Mucosa of descending colon (tissue), 3 donors: Measurements from ENCODE around the gene OR4C16. TPM values are rescaled to one million over a fixed set of nuclear protein-coding genes. Genes with fewer than 3 reads are reported as not detected.

Source experiments
- ATAC-seq: fragments of 200-7000 bp; cut with Tn5 transposase; one replicate; pipeline ENCODE4 v1.9.1; 2020; ENCODE audit warnings: mild to moderate bottlenecking, moderate library complexity
- DNase-seq, 3 donors: peaks; one replicate each; pipeline ENCODE4 v3.0.0-alpha.2; 2020
- H3K36me3 ChIP-seq: fragments of 200-600 bp; one replicate; pipeline ENCODE4 v1.8.0; 2021; ENCODE audit warnings: low read depth, mild to moderate bottlenecking
- H3K4me1 ChIP-seq: fragments of 200-600 bp; one replicate; pipeline ENCODE4 v1.8.0; 2021; ENCODE audit warnings: low read depth, mild to moderate bottlenecking
- H3K4me3 ChIP-seq: fragments of 200-600 bp; one replicate; pipeline ENCODE4 v1.8.0; 2021; ENCODE audit warnings: mild to moderate bottlenecking
- H3K9me3 ChIP-seq: fragments of 200-600 bp; one replicate; pipeline ENCODE4 v1.8.0; 2021; ENCODE audit warnings: mild to moderate bottlenecking
- intact Hi-C, 2 donors: fragments of 100-400 bp; cut with DNase I in 1 of 2; cut with micrococcal nuclease in 1 of 2; formaldehyde crosslinking; loops; one replicate each; pipeline versions ENCODE4 v1.11.0 to v1.11.1; 2022; cut with DNase I, micrococcal nuclease
- long read RNA-seq, 2 donors: library from polyadenylated mRNA; unstranded; transcript quantifications; one replicate each; pipeline ENCODE4 v2.0.0, GENCODE V29; 2019 to 2021
- total RNA-seq, 3 donors: library from RNA; stranded (reverse); fragmentation: NEBNext Ultra II Directional in 2 of 3; extraction: Animal tissue kit (Norgen Biotek cat#: 25700) in 2 of 3; gene quantifications; one replicate each; pipeline versions ENCODE4 v1.2.1 to v1.2.4, GENCODE V29; 2021 to 2023
- TF ChIP-seq, protein P1 (sequence below): fragments of 200-600 bp; IDR thresholded peaks from one replicate; pipeline ENCODE4 v1.8.0; 2022; ENCODE audit warnings: antibody characterized with exemption, mild to moderate bottlenecking
- donor health status: DM: no; HTN: no; CAD: no; lungs with moderate emphysema.
- donor health status: DM: no; HTN: no; CAD: no.
- donor health status: DM: no; HTN: yes; CAD: no.

The OR4C16 gene
- total RNA-seq = not detected
- long read RNA-seq, donor 1 = 0 reads
- long read RNA-seq, donor 2 = 0 reads

DNA sequence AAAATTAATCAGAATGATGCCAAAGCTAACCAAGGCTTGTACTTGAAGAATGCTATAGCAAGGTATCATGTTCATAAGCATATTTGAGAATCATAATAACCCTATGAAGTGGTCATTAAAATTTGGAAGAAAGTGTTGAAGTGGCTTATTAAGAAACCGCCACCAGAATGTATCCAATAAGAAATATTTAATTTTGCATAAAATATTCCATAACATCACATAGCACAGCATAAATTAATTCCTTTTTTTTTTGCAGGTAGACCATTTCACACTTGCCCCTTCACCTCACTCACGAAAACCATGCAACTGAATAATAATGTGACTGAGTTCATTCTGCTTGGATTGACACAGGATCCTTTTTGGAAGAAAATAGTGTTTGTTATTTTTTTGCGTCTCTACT is at the start of gene OR4C16:
TSS of gene OR4C16 (plus strand) at position 301 of the 400 bp plus-strand sequence. CDS start at position 301, 0 bp downstream.
- no peaks in the 10 kb centered on the region for H3K4me1 ChIP-seq
- no peaks in the 10 kb centered on the region for H3K36me3 ChIP-seq
- peaks cover 49% of the 10 kb centered on the region for H3K9me3 ChIP-seq
- TF ChIP-seq, protein P1, sequence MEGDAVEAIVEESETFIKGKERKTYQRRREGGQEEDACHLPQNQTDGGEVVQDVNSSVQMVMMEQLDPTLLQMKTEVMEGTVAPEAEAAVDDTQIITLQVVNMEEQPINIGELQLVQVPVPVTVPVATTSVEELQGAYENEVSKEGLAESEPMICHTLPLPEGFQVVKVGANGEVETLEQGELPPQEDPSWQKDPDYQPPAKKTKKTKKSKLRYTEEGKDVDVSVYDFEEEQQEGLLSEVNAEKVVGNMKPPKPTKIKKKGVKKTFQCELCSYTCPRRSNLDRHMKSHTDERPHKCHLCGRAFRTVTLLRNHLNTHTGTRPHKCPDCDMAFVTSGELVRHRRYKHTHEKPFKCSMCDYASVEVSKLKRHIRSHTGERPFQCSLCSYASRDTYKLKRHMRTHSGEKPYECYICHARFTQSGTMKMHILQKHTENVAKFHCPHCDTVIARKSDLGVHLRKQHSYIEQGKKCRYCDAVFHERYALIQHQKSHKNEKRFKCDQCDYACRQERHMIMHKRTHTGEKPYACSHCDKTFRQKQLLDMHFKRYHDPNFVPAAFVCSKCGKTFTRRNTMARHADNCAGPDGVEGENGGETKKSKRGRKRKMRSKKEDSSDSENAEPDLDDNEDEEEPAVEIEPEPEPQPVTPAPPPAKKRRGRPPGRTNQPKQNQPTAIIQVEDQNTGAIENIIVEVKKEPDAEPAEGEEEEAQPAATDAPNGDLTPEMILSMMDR = no peak
- no peak within 1 kb of the TSS for H3K4me3 ChIP-seq
- intact Hi-C loops = no loop called here
- ATAC-seq (no peak), DNase-seq (no peak)

- ATAC-seq (no peak), DNase-seq (no peak)
- no peak within 1 kb of the TSS for H3K4me3 ChIP-seq
- H3K9me3 ChIP-seq = peaks cover 62% of the 10 kb centered on the region
- TF ChIP-seq, protein P1 = no peak
- H3K4me1 ChIP-seq = no peaks in the 10 kb centered on the region
- intact Hi-C loops = no loop called here
- H3K36me3 ChIP-seq = no peaks in the 10 kb centered on the region
Observed at GRCh38 chr11:55554169-55554568, 17.8 kb upstream of the OR4C16 start, which contains the start of gene OR4C15. Gene OR4C15, plus strand, starts transcription at chr11:55554469. Its CDS starts 0 bp downstream, at chr11:55554469.

DNA sequence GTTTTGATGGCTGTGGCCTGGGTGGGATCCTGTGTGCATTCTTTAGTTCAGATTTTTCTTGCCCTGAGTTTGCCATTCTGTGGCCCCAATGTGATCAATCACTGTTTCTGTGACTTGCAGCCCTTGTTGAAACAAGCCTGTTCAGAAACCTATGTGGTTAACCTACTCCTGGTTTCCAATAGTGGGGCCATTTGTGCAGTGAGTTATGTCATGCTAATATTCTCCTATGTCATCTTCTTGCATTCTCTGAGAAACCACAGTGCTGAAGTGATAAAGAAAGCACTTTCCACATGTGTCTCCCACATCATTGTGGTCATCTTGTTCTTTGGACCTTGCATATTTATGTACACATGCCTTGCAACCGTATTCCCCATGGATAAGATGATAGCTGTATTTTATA is 620 bp downstream of the OR4C16 start:
- intact Hi-C loops = no loop called here
- TF ChIP-seq, protein P1 = no peak
- H3K36me3 ChIP-seq = no peaks in the 10 kb centered on the region
- H3K9me3 ChIP-seq = peaks cover 56% of the 10 kb centered on the region
- no peak overlapping the region for H3K4me3 ChIP-seq
- ATAC-seq = no peak
- H3K4me1 ChIP-seq = no peaks in the 10 kb centered on the region
- no peak for DNase-seq

DNA sequence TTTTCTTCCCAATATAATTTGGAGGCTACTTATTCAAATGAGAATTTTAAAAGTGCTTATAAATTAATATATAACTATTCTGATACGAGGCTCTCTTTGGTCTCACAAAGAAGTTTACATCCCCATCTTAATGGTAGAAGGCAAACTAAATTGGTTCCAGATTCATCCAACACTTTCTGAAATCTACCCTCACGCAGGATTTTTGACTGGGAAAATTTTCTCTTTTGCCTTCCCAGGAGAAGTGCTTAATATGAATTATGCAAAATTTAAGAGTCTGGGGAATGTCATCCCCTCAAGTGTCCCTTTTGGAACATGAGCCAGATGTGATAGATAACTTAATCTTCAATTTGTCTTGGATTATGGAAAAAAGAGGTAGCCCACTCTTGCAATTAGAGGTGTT is 35.6 kb downstream of the OR4C16 start, which contains the start of gene OR4C11:
TSS of gene OR4C11 (minus strand) at position 101 of the 400 bp plus-strand sequence. CDS start 3,272 bp downstream, outside the sequence.
- intact Hi-C loops = no loop called here
- no peak for DNase-seq
- Histone ChIP-seq H3K4me1 (no peaks in the 10 kb centered on the region), H3K4me3 (no peak within 1 kb of the TSS), H3K9me3 (peaks cover 45% of the 10 kb centered on the region), H3K36me3 (no peaks in the 10 kb centered on the region)
- TF ChIP-seq, protein P1 = no peak
- no peak for ATAC-seq

Other genes with a start within 250 kb of the OR4C16 start
- not detected for gene OR4A16, start 228.9 kb upstream of the OR4C16 start, total RNA-seq
- not detected for gene OR4A15, start 204.2 kb upstream of the OR4C16 start, total RNA-seq
- not detected for gene OR4C15, start 17.7 kb upstream of the OR4C16 start, total RNA-seq
- gene OR4C11, start 35.5 kb downstream of the OR4C16 start, total RNA-seq = not detected
- gene OR4P4, start 63.0 kb downstream of the OR4C16 start, total RNA-seq = not detected
- gene OR4S2, start 76.2 kb downstream of the OR4C16 start, total RNA-seq = not detected
- gene OR4C6, start 90.1 kb downstream of the OR4C16 start, total RNA-seq = not detected
- not detected for gene OR5D13, start 201.3 kb downstream of the OR4C16 start, total RNA-seq
- not detected for gene OR5D14, start 223.4 kb downstream of the OR4C16 start, total RNA-seq
- not detected for gene OR5L1, start 239.2 kb downstream of the OR4C16 start, total RNA-seq
- gene OR5D18, start 247.5 kb downstream of the OR4C16 start, total RNA-seq = not detected